B cell (primary cell): ENCODE results near the gene ZNF814. TPM values are rescaled to one million over a fixed set of nuclear protein-coding genes. Genes with fewer than 3 reads are reported as not detected.
"Not testable (repeated sequence)": the region's sequence is repeated elsewhere in the genome, so short reads cannot be mapped to it uniquely, and the experiment has no call there.

ENCODE experiments used
- ATAC-seq: fragments of 200-7000 bp; cut with Tn5 transposase; one replicate; pipeline ENCODE4 v1.10.0; 2021; ENCODE audit warnings: low read depth, mild to moderate bottlenecking, moderate number of reproducible peaks, moderate library complexity
- CTCF ChIA-PET: fragments of 350-600 bp; sonication (Branson Sonifier 250); formaldehyde crosslinking; loops from one replicate; lab custom pipeline; 2021; ENCODE audit warnings: antibody characterized with exemption, inconsistent platforms; lab: Charles Lee
- POLR2A ChIA-PET: fragments of 350-600 bp; sonication (Branson Sonifier 250); formaldehyde crosslinking; loops from one replicate; lab custom pipeline; 2021; ENCODE audit warnings: antibody characterized with exemption; lab: Charles Lee
- DNase-seq: peaks from one replicate; pipeline ENCODE4 v3.0.0; 2013
- H2AFZ ChIP-seq: 2 replicates; pipeline ENCODE4 v1.6.1; 2012; ENCODE audit warnings: mild to moderate bottlenecking, low read depth, low read length; ENCODE audit not compliant: insufficient read depth, poor library complexity, severe bottlenecking
- H3K27ac ChIP-seq, 2 donors: 1 replicate in 1 of 2; 2 replicates in 1 of 2; pipeline ENCODE4 v1.5.1; 2012 to 2013; ENCODE audit warnings: low read length in 2 of 2, mild to moderate bottlenecking in 2 of 2, moderate library complexity in 1 of 2
- H3K27me3 ChIP-seq, 4 experiments: fragments of 200-600 bp in 1 of 4; sonication (generic) in 1 of 4; replicated peaks in 1 of 4; 1 replicate in 2 of 4; 2 replicates in 2 of 4; pipeline versions ENCODE4 v1.6.1 to v1.7.0; 2013 to 2016; ENCODE audit warnings: low read length in 3 of 4, mild to moderate bottlenecking in 2 of 4, mixed read lengths in 1 of 4, moderate library complexity in 1 of 4; ENCODE audit not compliant: insufficient read depth in 4 of 4, control insufficient read depth in 3 of 4; ENCODE audit errors: control extremely low read depth in 1 of 4
- H3K36me3 ChIP-seq, 2 experiments: replicated peaks in 1 of 2; 1 replicate in 1 of 2; 2 replicates in 1 of 2; pipeline versions ENCODE4 v1.6.1 to v1.7.1; 2013; ENCODE audit warnings: low read length in 1 of 2; ENCODE audit not compliant: insufficient read depth in 2 of 2, control insufficient read depth in 1 of 2; ENCODE audit errors: control extremely low read depth in 1 of 2, extremely low read depth in 1 of 2
- H3K4me1 ChIP-seq, 2 donors: fragments of 200-600 bp in 1 of 2; sonication (generic) in 1 of 2; 1 replicate in 1 of 2; 2 replicates in 1 of 2; pipeline versions ENCODE4 v1.5.1 to v1.6.1; 2013 to 2017; ENCODE audit warnings: low read length in 2 of 2; ENCODE audit not compliant: control insufficient read depth in 2 of 2, insufficient read depth in 2 of 2
- H3K4me2 ChIP-seq: replicated peaks from 2 replicates; pipeline ENCODE3; 2012; ENCODE audit warnings: mild to moderate bottlenecking, low read depth, low read length; ENCODE audit not compliant: poor library complexity, severe bottlenecking
- H3K4me3 ChIP-seq, 5 experiments: fragments of 200-600 bp in 1 of 5; sonication (generic) in 1 of 5; 1 replicate in 3 of 5; 2 replicates in 2 of 5; pipeline versions ENCODE4 v1.5.1 to v1.7.0; 2011 to 2016; ENCODE audit warnings: low read length in 4 of 5, mild to moderate bottlenecking in 4 of 5, low read depth in 2 of 5, control low read depth in 1 of 5, moderate library complexity in 1 of 5; ENCODE audit not compliant: insufficient read depth in 1 of 5; ENCODE audit errors: control extremely low read depth in 1 of 5, extremely low read depth in 1 of 5
- H3K79me2 ChIP-seq: fragments of 200-600 bp; sonication (generic); one replicate; pipeline ENCODE4 v1.6.0; 2016; ENCODE audit warnings: low read length; ENCODE audit not compliant: control insufficient read depth, insufficient read depth
- H3K9ac ChIP-seq: fragments of 200-600 bp; sonication (generic); 2 replicates; pipeline ENCODE4 v1.6.1; 2017; ENCODE audit warnings: mild to moderate bottlenecking, low read length, moderate library complexity
- H3K9me3 ChIP-seq, 3 donors: one replicate each; pipeline versions ENCODE4 v1.6.1 to v1.7.1; 2013; ENCODE audit warnings: low read length in 2 of 3; ENCODE audit not compliant: control insufficient read depth in 2 of 3, insufficient read depth in 1 of 3; ENCODE audit errors: control extremely low read depth in 1 of 3
- H4K20me1 ChIP-seq: 2 replicates; pipeline ENCODE4 v1.6.0; 2012; ENCODE audit warnings: mild to moderate bottlenecking, low read length; ENCODE audit not compliant: insufficient read depth, control insufficient read depth, poor library complexity, severe bottlenecking
- H3K27ac Mint-ChIP-seq: one replicate; pipeline ENCODE4 v1.8.0; 2021; ENCODE audit warnings: mixed read lengths
- H3K27me3 Mint-ChIP-seq: one replicate; pipeline ENCODE4 v1.8.0; 2021; ENCODE audit warnings: mixed read lengths
- H3K4me1 Mint-ChIP-seq: one replicate; pipeline ENCODE4 v1.8.0; 2021; ENCODE audit warnings: mixed read lengths
- H3K4me3 Mint-ChIP-seq: one replicate; pipeline ENCODE4 v1.8.0; 2021; ENCODE audit warnings: mixed read lengths
- H3K9me3 Mint-ChIP-seq: one replicate; pipeline ENCODE4 v1.8.0; 2022; ENCODE audit warnings: mixed read lengths; ENCODE audit not compliant: insufficient read depth
- EZH2 ChIP-seq: IDR thresholded peaks from 2 replicates; pipeline ENCODE4 v1.6.1; 2012; ENCODE audit warnings: borderline replicate concordance, low read depth, mild to moderate bottlenecking, moderate library complexity, low read length; ENCODE audit not compliant: insufficient read depth, poor library complexity, severe bottlenecking
- WGBS: methylation state at CpG from one replicate; pipeline ENCODE4 v1.1.5; 2013; ENCODE audit warnings: missing lambda C conversion rate; ENCODE audit not compliant: insufficient coverage; 5-methylcytosine and 5-hydroxymethylcytosine counted together
- intact Hi-C: fragments of 100-400 bp; cut with micrococcal nuclease; formaldehyde crosslinking; loops from one replicate; pipeline ENCODE4 v1.10.0; 2022
- polyA plus RNA-seq: library from polyadenylated mRNA; depleted of rRNA; stranded (reverse); fragments of >200 nt; gene quantifications from 2 replicates; pipeline ENCODE4 v1.2.3, GENCODE V29; 2012
- total RNA-seq, 2 donors: library from RNA; stranded (reverse); fragments of 120-200 nt in 1 of 2; gene quantifications; 1 replicate in 1 of 2; 2 replicates in 1 of 2; pipeline versions ENCODE4 v1.2.3 to v1.2.4, GENCODE V29; 2013 to 2022
- TF ChIP-seq, protein P1 (sequence below): fragments of 200-600 bp; IDR thresholded peaks from one replicate; pipeline ENCODE4 v1.8.0; 2022; ENCODE audit warnings: antibody characterized with exemption, mild to moderate bottlenecking

The ZNF814 gene
- total and polyA plus RNA-seq, 2 donors (not counting 1 experiment from before 2014, with no cell fraction given), result 28.9 to 83.9 TPM

DNA sequence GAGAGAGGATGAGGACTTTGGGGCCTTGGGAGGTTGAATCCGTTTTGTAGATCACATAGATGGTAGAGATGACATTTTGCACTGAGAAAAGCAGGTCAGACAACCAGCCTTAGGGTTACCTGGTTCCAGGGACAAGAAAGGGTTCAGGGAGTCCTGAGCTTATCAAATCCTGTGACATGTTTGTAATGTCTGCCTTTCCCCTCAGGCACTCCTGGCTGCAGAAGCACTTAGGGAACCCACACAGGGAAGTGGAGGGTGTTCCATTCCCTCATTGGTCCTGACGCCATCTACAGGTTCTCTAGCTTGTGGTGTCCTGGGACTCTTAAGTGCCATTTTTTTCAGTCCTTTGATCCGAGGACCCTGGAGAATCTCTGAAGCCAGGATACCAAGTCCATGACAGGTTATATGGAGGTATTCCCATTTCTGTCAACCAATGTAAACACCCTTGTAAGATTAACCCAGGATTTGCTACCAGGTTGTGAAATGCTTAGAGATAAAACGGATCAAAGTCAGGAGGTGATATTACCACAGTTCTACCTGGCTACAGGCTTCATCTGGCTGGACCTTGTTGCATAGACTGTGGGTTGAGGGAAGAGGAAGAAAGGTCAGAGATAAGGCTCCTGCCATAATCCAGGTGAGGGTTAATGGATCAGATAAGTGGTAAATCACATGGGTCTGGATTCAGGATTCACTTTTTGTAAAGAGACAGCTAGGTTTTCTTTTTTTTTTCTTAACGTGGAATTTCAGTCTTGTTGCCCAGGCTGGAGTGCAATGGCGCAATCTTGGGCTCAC lies 36.8 kb downstream of the ZNF814 start:
- 93% methylated on average over 1 of the region's 6 CpGs for WGBS
- H3K4me3 ChIP-seq, H3K9me3 Mint-ChIP-seq, H3K27me3 ChIP-seq, CTCF ChIA-PET, DNase-seq, H3K9me3 ChIP-seq, H3K27me3 Mint-ChIP-seq, H3K9ac ChIP-seq, H2AFZ ChIP-seq, H3K27ac ChIP-seq, H4K20me1 ChIP-seq, H3K4me2 ChIP-seq, ATAC-seq, H3K27ac Mint-ChIP-seq, POLR2A ChIA-PET, H3K4me3 Mint-ChIP-seq: not testable (repeated sequence)
- peaks cover 7 to 16% of the 10 kb centered on the region in 2 donors for H3K4me1 ChIP-seq
- peaks cover 0 to 15% of the 10 kb centered on the region in 2 experiments for H3K36me3 ChIP-seq
- intact Hi-C loops, result loop anchor here (5.0 kb wide), 1 partner anchor 35 kb away; the partner anchor contains the start of gene ZNF814
- H3K4me1 Mint-ChIP-seq, result peaks cover 22% of the 10 kb centered on the region
- peaks cover 44% of the 10 kb centered on the region for H3K79me2 ChIP-seq

DNA sequence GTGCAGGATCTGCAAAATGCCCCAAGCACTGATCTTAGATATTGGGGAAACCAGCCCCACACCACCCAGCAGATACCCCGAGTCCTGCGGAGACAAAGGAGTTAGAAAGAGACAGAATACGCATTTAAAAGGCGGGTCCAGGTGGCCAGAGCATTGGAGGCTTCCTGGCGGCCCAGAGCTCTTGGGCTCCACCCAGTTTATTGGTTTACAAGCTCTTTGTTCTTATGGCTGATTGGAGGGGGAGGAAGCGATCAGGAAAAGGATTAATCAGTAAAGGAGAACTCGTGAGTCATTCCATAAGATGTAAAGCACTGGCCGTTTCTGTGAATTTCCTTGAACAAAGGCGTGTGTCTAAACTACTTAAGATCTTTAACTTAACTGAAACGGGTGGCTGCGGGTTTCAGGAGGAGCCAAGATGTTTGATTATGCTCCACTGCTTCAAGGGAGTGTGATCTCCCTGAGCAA lies 38.3 kb downstream of the ZNF814 start:
- peaks cover 44% of the 10 kb centered on the region for H3K79me2 ChIP-seq
- no peak for ATAC-seq

DNA sequence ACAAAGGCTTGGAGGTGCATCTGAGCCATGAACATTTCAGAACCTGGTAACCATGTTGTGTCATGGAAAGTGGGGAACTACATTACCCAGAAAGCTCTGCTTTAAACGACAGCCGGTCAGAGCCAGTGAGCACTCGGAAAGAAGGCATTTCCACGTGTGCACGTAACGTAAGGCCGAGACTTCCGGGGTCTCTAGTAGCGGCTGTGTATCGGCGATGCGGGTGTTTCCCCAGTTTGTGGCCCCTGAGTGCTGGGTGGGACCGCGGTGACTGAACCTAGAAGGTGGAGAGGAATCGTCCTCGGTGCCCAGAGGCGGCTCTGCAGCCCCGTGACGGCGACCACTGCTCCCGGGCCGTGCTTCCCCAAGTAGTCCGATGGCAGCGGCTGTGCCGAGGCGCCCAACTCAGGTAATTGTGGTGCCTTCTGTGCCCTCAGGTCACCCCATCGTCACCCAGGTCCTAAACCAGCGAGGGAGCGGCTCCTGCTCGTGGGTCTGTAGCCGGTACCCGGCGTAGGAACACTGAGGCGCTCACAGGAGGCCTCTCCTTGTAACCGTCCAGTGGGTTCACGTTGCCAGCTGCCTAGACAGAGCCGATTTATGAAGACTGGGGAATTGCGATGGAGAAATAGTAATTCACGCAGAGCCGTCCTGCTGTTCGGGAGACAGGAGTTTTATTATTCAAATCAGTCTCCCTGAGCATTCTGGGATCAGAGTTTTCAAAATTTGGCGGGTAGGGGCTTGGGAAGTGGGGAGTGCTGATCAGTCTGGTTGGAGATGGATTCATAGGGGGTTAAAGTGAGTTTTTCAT lies 39.0 kb downstream of the ZNF814 start, which contains the start of gene ZNF587:
Gene ZNF587 (plus strand): TSS at position 194 of the 808 bp plus-strand sequence. CDS start 180 bp downstream, at position 374.
- peaks cover 7 to 16% of the 10 kb centered on the region in 2 donors for H3K4me1 ChIP-seq
- H3K9ac ChIP-seq, result peak within 1 kb of the TSS; percentile 97
- CTCF ChIA-PET, H3K36me3 ChIP-seq, H3K9me3 Mint-ChIP-seq, H3K9me3 ChIP-seq, H3K27me3 Mint-ChIP-seq, H3K27me3 ChIP-seq, H4K20me1 ChIP-seq: not testable (repeated sequence)
- ATAC-seq (peak; percentile 99), DNase-seq (peak; percentile 90)
- peak within 1 kb of the TSS; percentile 89 for H3K4me2 ChIP-seq
- WGBS, result 0% methylated on average over 40 of the region's 42 CpGs
- H3K4me3 ChIP-seq, result peak within 1 kb of the TSS; percentile 26 to 95 (median 76)
- H3K27ac ChIP-seq, result peak within 1 kb of the TSS; percentile 77 to 93
- peak within 1 kb of the TSS; percentile 84 for H2AFZ ChIP-seq
- POLR2A ChIA-PET, result interaction anchor here (0.6 to 1.0 kb wide), 7 partner anchors 35 to 1535 kb away, joined by 3 to 5 read pairs (median 3); partner anchors contain the start of genes ZNF417, ZNF552 and ZSCAN5A
- intact Hi-C loops, result loop anchor here (1.0 to 5.0 kb wide), 4 partner anchors 37 to 415 kb away; partner anchors contain the start of genes ZNF530, ZNF749, ZNF776 and ZNF814
- H3K27ac Mint-ChIP-seq, result peak within 1 kb of the TSS; percentile 94
- H3K79me2 ChIP-seq, result peaks cover 44% of the 10 kb centered on the region
- H3K4me3 Mint-ChIP-seq, result peak within 1 kb of the TSS; percentile 97
- H3K4me1 Mint-ChIP-seq, result peaks cover 22% of the 10 kb centered on the region

More for the DNA sequence above, 38.3 kb downstream of the ZNF814 start:
- no peak for TF ChIP-seq EZH2
- TF ChIP-seq, protein P1, sequence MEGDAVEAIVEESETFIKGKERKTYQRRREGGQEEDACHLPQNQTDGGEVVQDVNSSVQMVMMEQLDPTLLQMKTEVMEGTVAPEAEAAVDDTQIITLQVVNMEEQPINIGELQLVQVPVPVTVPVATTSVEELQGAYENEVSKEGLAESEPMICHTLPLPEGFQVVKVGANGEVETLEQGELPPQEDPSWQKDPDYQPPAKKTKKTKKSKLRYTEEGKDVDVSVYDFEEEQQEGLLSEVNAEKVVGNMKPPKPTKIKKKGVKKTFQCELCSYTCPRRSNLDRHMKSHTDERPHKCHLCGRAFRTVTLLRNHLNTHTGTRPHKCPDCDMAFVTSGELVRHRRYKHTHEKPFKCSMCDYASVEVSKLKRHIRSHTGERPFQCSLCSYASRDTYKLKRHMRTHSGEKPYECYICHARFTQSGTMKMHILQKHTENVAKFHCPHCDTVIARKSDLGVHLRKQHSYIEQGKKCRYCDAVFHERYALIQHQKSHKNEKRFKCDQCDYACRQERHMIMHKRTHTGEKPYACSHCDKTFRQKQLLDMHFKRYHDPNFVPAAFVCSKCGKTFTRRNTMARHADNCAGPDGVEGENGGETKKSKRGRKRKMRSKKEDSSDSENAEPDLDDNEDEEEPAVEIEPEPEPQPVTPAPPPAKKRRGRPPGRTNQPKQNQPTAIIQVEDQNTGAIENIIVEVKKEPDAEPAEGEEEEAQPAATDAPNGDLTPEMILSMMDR, result no peak
- Histone ChIP-seq H3K27me3 (no peaks in the 10 kb centered on the region), H3K9me3 (peaks cover 0 to 3% (median 0%) of the 10 kb centered on the region in 3 donors), H2AFZ (peak overlapping the region; percentile 84), H3K4me3 (peak overlapping the region; percentile 26 to 95 (median 76)), H3K4me2 (peak overlapping the region; percentile 89), H3K4me1 (peaks cover 7 to 16% of the 10 kb centered on the region in 2 donors), H3K36me3 (peaks cover 0 to 9% of the 10 kb centered on the region in 2 experiments), H3K9ac (peak overlapping the region; percentile 97), H3K27ac (peak overlapping the region in 1 of 2 donors; percentile 93), H4K20me1 (no peaks in the 10 kb centered on the region)
- ChIA-PET CTCF (no interaction called here), POLR2A (interaction anchor here (1.0 kb wide), 1 partner anchor 529 kb away, joined by 3 read pairs; no protein-coding TSS in a partner anchor)
- H3K4me1 Mint-ChIP-seq, result peaks cover 22% of the 10 kb centered on the region
- WGBS, result 53% methylated on average over 8 of the region's 11 CpGs
- H3K9me3 Mint-ChIP-seq, result no peaks in the 10 kb centered on the region
- intact Hi-C loops, result loop anchor here (5.0 kb wide), 1 partner anchor 37 kb away; the partner anchor contains the start of gene ZNF814
- DNase-seq, result peak; percentile 19
- peak overlapping the region; percentile 94 for H3K27ac Mint-ChIP-seq
- H3K27me3 Mint-ChIP-seq, result no peaks in the 10 kb centered on the region
- H3K4me3 Mint-ChIP-seq, result peak overlapping the region; percentile 97
